HEK293 (cell line): Measurements from ENCODE around the gene DES.

Experiments
- CTCF ChIA-PET: fragments of 350-600 bp; formaldehyde crosslinking; extraction: SDS; loops from one replicate; lab custom pipeline; 2021; ENCODE audit warnings: antibody characterized with exemption; lab: Yijun Ruan, JAX
- POLR2A ChIA-PET: fragments of 300-600 bp; formaldehyde crosslinking; extraction: SDS; loops from one replicate; lab custom pipeline; 2020; ENCODE audit warnings: antibody characterized with exemption, inconsistent platforms; lab: Yijun Ruan, JAX
- H3K27ac ChIP-seq: fragments of 200-500 bp; sonication (Bioruptor generic); 2 replicates; pipeline ENCODE4 v1.5.1; 2014; ENCODE audit warnings: low read depth, low read length, control low read depth, inconsistent platforms; ENCODE audit errors: extremely low read depth
- H3K36me3 ChIP-seq, 2 experiments: fragments of 200-500 bp in 1 of 2; sonication (Bioruptor generic) in 1 of 2; 1 replicate in 1 of 2; 2 replicates in 1 of 2; pipeline ENCODE4 v1.5.1; 2014 to 2017; ENCODE audit warnings: inconsistent platforms in 2 of 2, low read length in 2 of 2; ENCODE audit not compliant: control insufficient read depth in 2 of 2, insufficient read depth in 1 of 2
- H3K4me1 ChIP-seq: fragments of 200-500 bp; sonication (Bioruptor generic); 2 replicates; pipeline ENCODE4 v1.5.1; 2014; ENCODE audit warnings: mild to moderate bottlenecking, low read length, inconsistent platforms; ENCODE audit not compliant: control insufficient read depth, insufficient read depth
- H3K4me3 ChIP-seq: 2 replicates; pipeline ENCODE4 v1.5.1; 2011; ENCODE audit warnings: low read depth, mild to moderate bottlenecking, control low read depth, low read length, moderate library complexity
- H3K9me3 ChIP-seq: fragments of 200-500 bp; sonication (Bioruptor generic); 2 replicates; pipeline ENCODE4 v1.5.1; 2014; ENCODE audit warnings: low read depth, low read length, inconsistent platforms; ENCODE audit not compliant: control insufficient read depth, insufficient read depth
- EGR2 ChIP-seq: fragments of 450-650 bp; formaldehyde crosslinking; IDR thresholded peaks from 2 replicates; pipeline ENCODE4 v1.5.1; 2016; ENCODE audit warnings: low read depth, missing biosample characterization, missing genetic modification characterization
- GLIS1 ChIP-seq: fragments of 450-650 bp; formaldehyde crosslinking; IDR thresholded peaks from 2 replicates; pipeline ENCODE4 v1.5.1; 2016; ENCODE audit warnings: missing biosample characterization, missing genetic modification characterization
- GLIS2 ChIP-seq: fragments of 450-650 bp; formaldehyde crosslinking; IDR thresholded peaks from 2 replicates; pipeline ENCODE4 v1.5.1; 2016; ENCODE audit warnings: missing biosample characterization, missing genetic modification characterization
- HOXD13 ChIP-seq: sonication (generic); formaldehyde crosslinking; IDR thresholded peaks from 2 replicates; pipeline ENCODE4 v1.8.0; 2022; ENCODE audit warnings: missing genetic modification reagents, borderline replicate concordance
- SP7 ChIP-seq: fragments of 450-650 bp; formaldehyde crosslinking; IDR thresholded peaks from 2 replicates; pipeline ENCODE4 v1.5.1; 2016; ENCODE audit warnings: missing biosample characterization, missing genetic modification characterization
- YY2 ChIP-seq: fragments of 450-650 bp; formaldehyde crosslinking; IDR thresholded peaks from 2 replicates; pipeline ENCODE4 v1.5.1; 2016; ENCODE audit warnings: missing biosample characterization, missing genetic modification characterization
- ZFHX2 ChIP-seq: fragments of 450-650 bp; formaldehyde crosslinking; conservative IDR thresholded peaks from 2 replicates; pipeline ENCODE4 v1.5.1; 2016; ENCODE audit warnings: missing biosample characterization, missing genetic modification characterization
- ZIC2 ChIP-seq: fragments of 450-650 bp; formaldehyde crosslinking; IDR thresholded peaks from 2 replicates; pipeline ENCODE4 v1.5.1; 2016; ENCODE audit warnings: missing biosample characterization, missing genetic modification characterization
- ZNF169 ChIP-seq: fragments of 450-650 bp; formaldehyde crosslinking; IDR thresholded peaks from 2 replicates; pipeline ENCODE4 v1.5.1; 2016; ENCODE audit warnings: missing biosample characterization, missing genetic modification characterization
- ZNF175 ChIP-seq: fragments of 450-650 bp; formaldehyde crosslinking; IDR thresholded peaks from 2 replicates; pipeline ENCODE4 v1.5.1; 2016; ENCODE audit warnings: missing biosample characterization, missing genetic modification characterization
- ZNF23 ChIP-seq: fragments of 450-650 bp; formaldehyde crosslinking; IDR thresholded peaks from 2 replicates; pipeline ENCODE4 v1.5.1; 2016; ENCODE audit warnings: missing biosample characterization, missing genetic modification characterization, borderline replicate concordance
- ZNF354C ChIP-seq: fragments of 450-650 bp; formaldehyde crosslinking; IDR thresholded peaks from 2 replicates; pipeline ENCODE4 v1.5.1; 2016; ENCODE audit warnings: missing biosample characterization, missing genetic modification characterization, low read depth, borderline replicate concordance
- ZNF585B ChIP-seq: fragments of 450-650 bp; formaldehyde crosslinking; IDR thresholded peaks from 2 replicates; pipeline ENCODE4 v1.5.1; 2016; ENCODE audit warnings: missing biosample characterization, missing genetic modification characterization
- ZNF629 ChIP-seq: fragments of 450-650 bp; formaldehyde crosslinking; IDR thresholded peaks from 2 replicates; pipeline ENCODE4 v1.5.1; 2017; ENCODE audit warnings: missing biosample characterization, missing genetic modification characterization
- ZNF658 ChIP-seq: fragments of 450-650 bp; formaldehyde crosslinking; IDR thresholded peaks from 2 replicates; pipeline ENCODE4; 2016; ENCODE audit warnings: missing biosample characterization, missing genetic modification characterization
- ZNF768 ChIP-seq: fragments of 450-650 bp; formaldehyde crosslinking; IDR thresholded peaks from 2 replicates; pipeline ENCODE4 v1.5.1; 2018; ENCODE audit warnings: missing biosample characterization, mild to moderate bottlenecking, missing genetic modification characterization
- TF ChIP-seq, protein P1 (sequence below): fragments of 450-650 bp; formaldehyde crosslinking; IDR thresholded peaks from 2 replicates; pipeline ENCODE4 v1.5.1; 2016; ENCODE audit warnings: missing biosample characterization, missing genetic modification characterization

Gene DES

DNA sequence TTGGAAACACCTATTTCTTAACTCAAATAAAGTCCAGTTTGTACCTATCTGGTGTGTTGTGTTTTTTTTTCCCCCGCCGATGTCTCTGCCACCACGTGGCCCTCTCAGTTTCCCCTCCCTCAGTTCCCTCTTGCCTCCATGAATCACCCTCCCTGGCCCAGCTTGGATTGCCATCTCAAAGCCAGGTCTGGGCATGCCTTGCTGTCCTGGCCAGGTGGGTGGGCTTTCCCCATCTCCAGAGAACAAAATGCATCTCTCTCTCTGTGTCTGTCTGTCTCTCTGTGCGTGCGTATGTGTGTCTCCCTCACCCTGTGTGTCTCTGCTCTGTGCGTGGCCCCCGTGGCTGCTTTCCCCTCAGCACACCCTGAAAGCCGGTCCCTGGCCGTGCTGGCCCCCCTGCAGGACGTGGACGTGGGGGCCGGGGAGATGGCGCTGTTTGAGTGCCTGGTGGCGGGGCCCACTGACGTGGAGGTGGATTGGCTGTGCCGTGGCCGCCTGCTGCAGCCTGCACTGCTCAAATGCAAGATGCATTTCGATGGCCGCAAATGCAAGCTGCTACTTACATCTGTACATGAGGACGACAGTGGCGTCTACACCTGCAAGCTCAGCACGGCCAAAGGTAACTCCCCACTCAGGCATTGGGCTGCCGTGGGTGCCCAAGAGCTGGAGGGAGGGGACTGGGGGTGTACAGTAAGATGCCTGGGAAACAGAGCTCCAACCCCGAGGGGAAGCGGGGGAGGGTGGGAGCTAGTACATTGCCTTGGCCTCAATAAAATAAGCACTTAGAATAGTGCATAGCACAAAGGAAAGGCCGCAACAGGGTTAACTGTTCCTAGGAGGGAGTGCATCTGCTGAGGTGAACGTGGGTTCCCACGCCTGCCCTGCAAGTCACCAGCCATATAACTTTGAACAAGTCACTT is 48.9 kb downstream of the DES start:
- CTCF ChIA-PET, result interaction anchor here (0.9 to 2.5 kb wide), 6 partner anchors 9 to 394 kb away, joined by 3 to 11 read pairs (median 4); a partner anchor contains a TSS
- H3K4me1 ChIP-seq, result no peaks in the 10 kb centered on the region
- POLR2A ChIA-PET, result no interaction called here
- no peak overlapping the region for H3K4me3 ChIP-seq
- TF ChIP-seq ZNF658, result no peak
- no peak for TF ChIP-seq ZNF354C (tag by site-specific recombination)
- no peak for TF ChIP-seq ZNF169 (tag by site-specific recombination)
- no peaks in the 10 kb centered on the region for H3K9me3 ChIP-seq
- H3K27ac ChIP-seq, result no peak overlapping the region
- peaks cover 0 to 47% of the 10 kb centered on the region in 2 experiments; a peak in 2 of 3 replicates for H3K36me3 ChIP-seq

DNA sequence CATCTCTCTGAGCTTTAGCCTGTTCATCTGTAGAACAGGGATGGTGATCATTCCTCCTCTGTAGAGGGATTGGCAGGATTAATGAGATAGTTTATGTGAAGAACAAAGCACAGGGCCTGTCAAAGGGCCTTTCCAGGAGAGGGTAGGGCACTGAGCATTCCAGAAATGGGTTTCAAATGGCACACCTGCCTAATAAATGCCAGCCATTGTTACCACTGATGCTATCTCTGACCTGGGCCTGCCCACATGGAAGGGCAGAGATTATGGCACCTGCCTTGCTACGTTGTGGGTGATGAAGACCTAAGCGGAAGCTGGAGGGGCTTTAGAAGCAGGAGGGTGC is 49.5 kb downstream of the DES start:
- TF ChIP-seq ZNF23 (tag by site-specific recombination) (no peak), ZNF768 (no peak)
- TF ChIP-seq, all 188 proteins: peak for 0
- CTCF ChIA-PET, result interaction anchor here (0.5 to 2.5 kb wide), 7 partner anchors 9 to 394 kb away, joined by 3 to 11 read pairs (median 3); a partner anchor contains a TSS
- Histone ChIP-seq H3K36me3 (peaks cover 0 to 43% of the 10 kb centered on the region in 2 experiments; a peak in 2 of 3 replicates), H3K4me3 (no peak overlapping the region), H3K4me1 (no peaks in the 10 kb centered on the region), H3K27ac (no peak overlapping the region), H3K9me3 (no peaks in the 10 kb centered on the region)
- POLR2A ChIA-PET, result no interaction called here

DNA sequence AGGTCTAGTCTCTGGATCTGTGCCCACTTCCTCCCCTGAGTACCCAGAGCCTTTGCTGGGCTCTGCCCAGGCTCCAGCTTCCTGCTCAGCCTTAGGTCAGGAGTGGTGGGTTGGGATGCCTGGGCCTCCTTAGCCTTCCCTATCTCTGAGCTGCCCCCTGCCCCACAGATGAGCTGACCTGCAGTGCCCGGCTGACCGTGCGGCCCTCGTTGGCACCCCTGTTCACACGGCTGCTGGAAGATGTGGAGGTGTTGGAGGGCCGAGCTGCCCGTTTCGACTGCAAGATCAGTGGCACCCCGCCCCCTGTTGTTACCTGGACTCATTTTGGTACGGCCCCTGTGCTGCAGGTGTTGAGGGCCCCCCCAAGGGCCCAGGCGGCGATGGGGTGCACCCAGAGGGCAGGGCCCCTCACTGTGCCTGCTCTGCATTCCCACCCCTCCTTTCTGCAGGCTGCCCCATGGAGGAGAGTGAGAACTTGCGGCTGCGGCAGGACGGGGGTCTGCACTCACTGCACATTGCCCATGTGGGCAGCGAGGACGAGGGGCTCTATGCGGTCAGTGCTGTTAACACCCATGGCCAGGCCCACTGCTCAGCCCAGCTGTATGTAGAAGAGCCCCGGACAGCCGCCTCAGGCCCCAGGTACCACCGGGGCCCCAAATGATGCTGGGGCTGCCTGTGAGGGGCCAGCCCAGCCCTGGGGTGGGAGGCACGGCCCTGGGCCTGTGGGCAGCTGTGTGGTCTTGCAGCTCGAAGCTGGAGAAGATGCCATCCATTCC is 50.4 kb downstream of the DES start:
- 0 out of 2 replicates have a peak, but pooled peaks have one; percentile 7 for TF ChIP-seq ZFHX2 (tag by site-specific recombination)
- TF ChIP-seq YY2 (tag by site-specific recombination), result no peak
- Histone ChIP-seq H3K36me3 (peaks cover 0 to 47% of the 10 kb centered on the region in 2 experiments; a peak in 1 of 3 replicates), H3K4me1 (no peaks in the 10 kb centered on the region), H3K9me3 (no peaks in the 10 kb centered on the region), H3K27ac (no peak overlapping the region), H3K4me3 (no peak overlapping the region)
- ChIA-PET CTCF (interaction anchor here (1.4 to 3.5 kb wide), 3 partner anchors 8 to 72 kb away, joined by 4 to 12 read pairs (median 11); no protein-coding TSS in a partner anchor), POLR2A (interaction anchor here (1.1 kb wide), 1 partner anchor 61 kb away, joined by 3 read pairs; no protein-coding TSS in a partner anchor)

DNA sequence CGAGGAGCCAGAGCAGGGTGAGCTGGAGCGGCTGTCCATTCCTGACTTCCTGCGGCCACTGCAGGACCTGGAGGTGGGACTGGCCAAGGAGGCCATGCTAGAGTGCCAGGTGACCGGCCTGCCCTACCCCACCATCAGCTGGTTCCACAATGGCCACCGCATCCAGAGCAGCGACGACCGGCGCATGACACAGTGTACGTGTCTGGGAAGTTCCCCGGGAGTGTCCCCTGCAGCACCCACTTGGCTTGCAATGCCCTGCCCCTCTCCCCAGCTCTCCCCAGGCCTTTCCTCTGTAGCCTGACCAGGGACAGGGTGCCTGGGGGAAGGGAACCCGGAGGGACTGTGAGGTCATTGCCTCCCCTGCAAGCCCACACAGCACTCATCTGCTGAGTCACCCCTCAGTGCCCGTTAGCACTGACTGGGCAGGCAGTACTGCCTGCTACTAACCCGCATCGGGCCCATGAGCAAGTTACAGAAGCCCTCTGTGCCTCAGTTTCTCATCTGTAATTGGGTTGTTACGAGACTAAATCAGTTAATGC is 51.1 kb downstream of the DES start:
- no peaks in the 10 kb centered on the region for H3K9me3 ChIP-seq
- H3K27ac ChIP-seq, result no peak overlapping the region
- peaks cover 0 to 49% of the 10 kb centered on the region in 2 experiments; a peak in 1 of 3 replicates for H3K36me3 ChIP-seq
- POLR2A ChIA-PET, result no interaction called here
- no peak overlapping the region for H3K4me3 ChIP-seq
- H3K4me1 ChIP-seq, result no peaks in the 10 kb centered on the region
- CTCF ChIA-PET, result interaction anchor here (0.9 to 3.5 kb wide), 5 partner anchors 10 to 72 kb away, joined by 3 to 14 read pairs (median 4); no protein-coding TSS in a partner anchor
- TF ChIP-seq GLIS2 (tag by site-specific recombination), result 0 out of 2 replicates have a peak, but pooled peaks have one; percentile 39
- peak; percentile 36; the same call in 1 of the 2 replicates for TF ChIP-seq ZIC2 (tag by site-specific recombination)
- peak; percentile 25; the same call in 1 of the 2 replicates for TF ChIP-seq GLIS1
- peak; percentile 44; the same call in 1 of the 2 replicates for TF ChIP-seq ZNF629 (tag by site-specific recombination)
- TF ChIP-seq, protein P1, sequence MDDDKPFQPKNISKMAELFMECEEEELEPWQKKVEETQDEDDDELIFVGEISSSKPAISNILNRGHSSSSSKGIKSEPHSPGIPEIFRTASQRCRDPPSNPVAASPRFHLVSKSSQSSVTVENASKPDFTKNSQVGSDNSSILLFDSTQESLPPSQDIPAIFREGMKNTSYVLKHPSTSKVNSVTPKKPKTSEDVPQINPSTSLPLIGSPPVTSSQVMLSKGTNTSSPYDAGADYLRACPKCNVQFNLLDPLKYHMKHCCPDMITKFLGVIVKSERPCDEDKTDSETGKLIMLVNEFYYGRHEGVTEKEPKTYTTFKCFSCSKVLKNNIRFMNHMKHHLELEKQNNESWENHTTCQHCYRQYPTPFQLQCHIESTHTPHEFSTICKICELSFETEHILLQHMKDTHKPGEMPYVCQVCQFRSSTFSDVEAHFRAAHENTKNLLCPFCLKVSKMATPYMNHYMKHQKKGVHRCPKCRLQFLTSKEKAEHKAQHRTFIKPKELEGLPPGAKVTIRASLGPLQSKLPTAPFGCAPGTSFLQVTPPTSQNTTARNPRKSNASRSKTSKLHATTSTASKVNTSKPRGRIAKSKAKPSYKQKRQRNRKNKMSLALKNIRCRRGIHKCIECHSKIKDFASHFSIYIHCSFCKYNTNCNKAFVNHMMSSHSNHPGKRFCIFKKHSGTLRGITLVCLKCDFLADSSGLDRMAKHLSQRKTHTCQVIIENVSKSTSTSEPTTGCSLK (tag by site-specific recombination), result no peak
- TF ChIP-seq EGR2 (tag by site-specific recombination), result peak; percentile 62
- peak; percentile 73 for TF ChIP-seq ZFHX2 (tag by site-specific recombination)
- TF ChIP-seq HOXD13 (CRISPR knock-in tag), result no peak
- TF ChIP-seq ZNF585B, result no peak
- TF ChIP-seq SP7 (tag by site-specific recombination), result no peak
- no peak for TF ChIP-seq ZNF175 (tag by site-specific recombination)
